Activated CD4-positive, alpha-beta T cell treated with anti-CD3 and anti-CD28 coated beads, Interleukin-10, Interleukin-2, amounts not matched to agents 100 ng/mL and 50 ng/mL, durations not matched to agents 16 hours and 8 hours (primary cell): ENCODE results near the gene SLC4A9.
"Not testable (repeated sequence)": the region's sequence is repeated elsewhere in the genome, so short reads cannot be mapped to it uniquely, and the experiment has no call there.

Experiments used
- DNase-seq: peaks from one replicate; pipeline ENCODE4 v3.0.0-alpha.2; 2020

The SLC4A9 gene

GRCh38 chr5:140340605-140341121 lies 19.3 kb upstream of the SLC4A9 start:
- DNase-seq = no peak

- no peak for DNase-seq
Measured at GRCh38 chr5:140341591-140341990, 18.4 kb upstream of the SLC4A9 start.

GRCh38 chr5:140342287-140342686 lies 17.7 kb upstream of the SLC4A9 start:
- DNase-seq = peak; percentile 89

- peak; percentile 24 for DNase-seq
Measured at GRCh38 chr5:140342896-140343295, 17.1 kb upstream of the SLC4A9 start.

- not testable (repeated sequence) for DNase-seq
Measured at GRCh38 chr5:140343849-140344248, 16.1 kb upstream of the SLC4A9 start.

GRCh38 chr5:140344683-140345423 lies 15.1 kb upstream of the SLC4A9 start:
- DNase-seq = peak; percentile 38

- DNase-seq = peak; percentile 40
Measured at GRCh38 chr5:140345919-140346347, 14.1 kb upstream of the SLC4A9 start.

- DNase-seq = peak; percentile 65
Measured at GRCh38 chr5:140346348-140347221, 13.4 kb upstream of the SLC4A9 start, which contains the start of gene HBEGF. Gene HBEGF (minus strand): TSS chr5:140346603. CDS start chr5:140346328, 275 bp downstream.

GRCh38 chr5:140347360-140347759 lies 12.6 kb upstream of the SLC4A9 start:
- DNase-seq = no peak

- no peak for DNase-seq
Measured at GRCh38 chr5:140348104-140348503, 11.9 kb upstream of the SLC4A9 start.

GRCh38 chr5:140349244-140349643 lies 10.8 kb upstream of the SLC4A9 start:
- DNase-seq = no peak

- DNase-seq = peak; percentile 85
Measured at GRCh38 chr5:140351609-140352334, 8.2 kb upstream of the SLC4A9 start.

GRCh38 chr5:140355546-140355945 lies 4.4 kb upstream of the SLC4A9 start:
- no peak for DNase-seq

- DNase-seq = no peak
Measured at GRCh38 chr5:140356853-140357725, 2.9 kb upstream of the SLC4A9 start.

- peak; percentile 88 for DNase-seq
Measured at GRCh38 chr5:140357726-140358093, 2.3 kb upstream of the SLC4A9 start.

- no peak for DNase-seq
Measured at GRCh38 chr5:140358738-140359310, 1.2 kb upstream of the SLC4A9 start.

- DNase-seq = no peak
Measured at GRCh38 chr5:140360681-140361479, 886 bp downstream of the SLC4A9 start.

- DNase-seq = no peak
Measured at GRCh38 chr5:140361901-140362300, 1.9 kb downstream of the SLC4A9 start.

GRCh38 chr5:140362311-140362710 lies 2.3 kb downstream of the SLC4A9 start:
- no peak for DNase-seq

- peak; percentile 89 for DNase-seq
Measured at GRCh38 chr5:140362875-140363630, 3.1 kb downstream of the SLC4A9 start.
